Osteoblast (primary cell): ENCODE measurements around the gene KCNC2. TPM values are rescaled to one million over a fixed set of nuclear protein-coding genes. Genes with fewer than 3 reads are reported as not detected.
"Not testable (repeated sequence)": the region's sequence is repeated elsewhere in the genome, so short reads cannot be mapped to it uniquely, and the experiment has no call there.

Source experiments
- DNase-seq: peaks from one replicate; pipeline ENCODE4 v3.0.0; 2011; ENCODE audit warnings: low spot score, mixed read lengths; ENCODE audit not compliant: insufficient read length; ENCODE audit errors: missing footprints
- H2AFZ ChIP-seq: 2 replicates; pipeline ENCODE4 v1.6.0; 2011; ENCODE audit warnings: mild to moderate bottlenecking, low read length
- H3K27ac ChIP-seq: 2 replicates; pipeline ENCODE4 v1.5.1; 2011; ENCODE audit warnings: mild to moderate bottlenecking, low read depth, low read length, moderate library complexity
- H3K27me3 ChIP-seq: 2 replicates; pipeline ENCODE4 v1.6.0; 2012; ENCODE audit warnings: mild to moderate bottlenecking, control low read depth, inconsistent platforms, low read length, moderate library complexity; ENCODE audit not compliant: insufficient read depth
- H3K36me3 ChIP-seq: 2 replicates; pipeline ENCODE4 v1.5.1; 2011; ENCODE audit warnings: mild to moderate bottlenecking, low read length, control low read depth, moderate library complexity; ENCODE audit not compliant: insufficient read depth
- H3K4me1 ChIP-seq: 2 replicates; pipeline ENCODE4 v1.5.1; 2011; ENCODE audit warnings: mild to moderate bottlenecking, low read length, control low read depth, moderate library complexity; ENCODE audit not compliant: insufficient read depth
- H3K4me2 ChIP-seq: 2 replicates; pipeline ENCODE4 v1.6.0; 2011; ENCODE audit warnings: mild to moderate bottlenecking, low read length; ENCODE audit not compliant: insufficient read depth
- H3K4me3 ChIP-seq: fragments of 200-600 bp; sonication (generic); 3 replicates; pipeline ENCODE4 v1.5.1; 2012; ENCODE audit warnings: mild to moderate bottlenecking, low read length, inconsistent platforms; ENCODE audit not compliant: insufficient read depth
- H3K79me2 ChIP-seq: 2 replicates; pipeline ENCODE4 v1.6.0; 2012; ENCODE audit warnings: mild to moderate bottlenecking, low read length, control low read depth, inconsistent platforms; ENCODE audit not compliant: insufficient read depth
- H3K9me3 ChIP-seq: 2 replicates; pipeline ENCODE4 v1.5.1; 2011; ENCODE audit warnings: low read depth, low read length, control low read depth
- H4K20me1 ChIP-seq: 2 replicates; pipeline ENCODE4 v1.6.0; 2012; ENCODE audit warnings: mild to moderate bottlenecking, low read length, control low read depth; ENCODE audit not compliant: insufficient read depth
- total RNA-seq: library from RNA; depleted of rRNA; stranded (reverse); fragments of >200 nt; gene quantifications from 2 replicates; pipeline ENCODE4 v1.2.3, GENCODE V29; 2012
- TF ChIP-seq, protein P1 (sequence below): IDR thresholded peaks from 2 replicates; pipeline ENCODE4 v1.5.1; 2011; ENCODE audit warnings: mild to moderate bottlenecking, low read depth, low read length, moderate library complexity; ENCODE audit errors: extremely low read depth

The KCNC2 gene
- total RNA-seq, 1 donor: not detected

DNA sequence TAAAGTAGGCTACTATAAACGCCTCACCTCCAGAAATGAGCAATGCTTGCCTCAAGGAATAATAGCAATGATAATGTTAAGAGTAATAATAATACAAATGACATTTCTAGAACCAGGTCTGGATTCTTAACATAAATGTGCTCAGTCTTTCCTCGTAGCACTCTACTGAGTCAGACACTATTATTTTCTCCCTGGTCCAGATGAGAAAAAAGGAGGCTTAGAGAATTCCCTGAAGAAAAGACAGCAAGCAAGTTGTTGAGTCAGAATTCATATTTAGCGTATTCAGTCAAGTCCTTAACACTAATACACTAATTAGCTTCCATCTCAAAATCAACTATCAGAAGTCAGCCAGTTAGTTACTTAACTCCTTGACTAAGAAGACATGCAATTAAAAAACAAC lies 13.2 kb downstream of the KCNC2 start:
- Histone ChIP-seq H3K4me3 (no peak overlapping the region), H3K36me3 (no peaks in the 10 kb centered on the region), H3K4me1 (no peaks in the 10 kb centered on the region), H3K27me3 (no peaks in the 10 kb centered on the region), H3K27ac (no peak overlapping the region), H3K79me2 (no peaks in the 10 kb centered on the region), H4K20me1 (no peaks in the 10 kb centered on the region), H3K4me2 (no peak overlapping the region), H3K9me3 (no peaks in the 10 kb centered on the region), H2AFZ (no peak overlapping the region)
- TF ChIP-seq, protein P1, sequence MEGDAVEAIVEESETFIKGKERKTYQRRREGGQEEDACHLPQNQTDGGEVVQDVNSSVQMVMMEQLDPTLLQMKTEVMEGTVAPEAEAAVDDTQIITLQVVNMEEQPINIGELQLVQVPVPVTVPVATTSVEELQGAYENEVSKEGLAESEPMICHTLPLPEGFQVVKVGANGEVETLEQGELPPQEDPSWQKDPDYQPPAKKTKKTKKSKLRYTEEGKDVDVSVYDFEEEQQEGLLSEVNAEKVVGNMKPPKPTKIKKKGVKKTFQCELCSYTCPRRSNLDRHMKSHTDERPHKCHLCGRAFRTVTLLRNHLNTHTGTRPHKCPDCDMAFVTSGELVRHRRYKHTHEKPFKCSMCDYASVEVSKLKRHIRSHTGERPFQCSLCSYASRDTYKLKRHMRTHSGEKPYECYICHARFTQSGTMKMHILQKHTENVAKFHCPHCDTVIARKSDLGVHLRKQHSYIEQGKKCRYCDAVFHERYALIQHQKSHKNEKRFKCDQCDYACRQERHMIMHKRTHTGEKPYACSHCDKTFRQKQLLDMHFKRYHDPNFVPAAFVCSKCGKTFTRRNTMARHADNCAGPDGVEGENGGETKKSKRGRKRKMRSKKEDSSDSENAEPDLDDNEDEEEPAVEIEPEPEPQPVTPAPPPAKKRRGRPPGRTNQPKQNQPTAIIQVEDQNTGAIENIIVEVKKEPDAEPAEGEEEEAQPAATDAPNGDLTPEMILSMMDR: no peak
- no peak for DNase-seq

DNA sequence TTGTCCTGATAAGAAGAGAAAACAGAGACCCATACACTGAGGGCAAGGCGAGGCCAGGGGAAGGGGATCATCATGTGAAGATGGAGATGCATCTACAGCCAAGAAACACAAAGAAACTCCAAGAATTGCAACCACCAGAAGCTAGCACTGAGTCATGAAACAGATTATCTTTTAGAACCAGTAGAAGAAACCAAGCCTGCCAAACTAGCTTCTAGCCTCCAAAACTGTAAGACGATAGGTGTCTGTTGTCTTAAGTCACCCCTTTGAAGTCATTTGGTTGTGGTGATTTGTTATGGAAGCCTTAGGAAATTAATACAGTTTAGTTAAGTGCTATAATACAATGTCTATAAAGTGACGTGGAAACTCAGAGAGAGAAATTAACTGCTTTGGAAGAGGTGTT lies 15.4 kb downstream of the KCNC2 start:
- Histone ChIP-seq H3K4me2 (no peak overlapping the region), H3K9me3 (no peaks in the 10 kb centered on the region), H3K4me1 (no peaks in the 10 kb centered on the region), H3K27ac (no peak overlapping the region), H3K79me2 (no peaks in the 10 kb centered on the region), H3K27me3 (no peaks in the 10 kb centered on the region), H2AFZ (no peak overlapping the region), H3K36me3 (no peaks in the 10 kb centered on the region), H4K20me1 (no peaks in the 10 kb centered on the region), H3K4me3 (no peak overlapping the region)
- TF ChIP-seq, protein P1: no peak
- DNase-seq: no peak

DNA sequence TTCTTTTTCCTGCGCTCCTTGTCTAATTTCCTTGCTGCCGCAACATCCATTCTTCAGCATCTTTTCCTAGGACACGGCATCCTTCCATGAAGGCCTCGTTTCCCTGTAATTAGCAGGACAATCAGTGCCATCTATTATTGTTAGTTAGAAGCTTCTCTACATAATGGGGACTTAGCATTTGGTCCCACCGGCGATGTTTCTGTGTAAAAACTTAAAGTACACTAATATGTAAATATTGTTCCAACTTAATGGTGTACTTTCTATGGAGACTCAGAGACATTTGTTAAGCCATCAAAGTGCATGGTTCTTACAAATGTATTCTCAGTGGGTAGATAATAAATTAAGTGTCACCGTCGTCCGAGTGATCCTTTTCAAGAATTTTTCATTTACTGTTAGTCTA lies 17.4 kb downstream of the KCNC2 start:
- DNase-seq: no peak
- no peak overlapping the region for H3K4me2 ChIP-seq
- H2AFZ ChIP-seq: no peak overlapping the region
- no peaks in the 10 kb centered on the region for H3K4me1 ChIP-seq
- no peaks in the 10 kb centered on the region for H3K79me2 ChIP-seq
- H3K27ac ChIP-seq: no peak overlapping the region
- H3K4me3 ChIP-seq: no peak overlapping the region
- no peaks in the 10 kb centered on the region for H4K20me1 ChIP-seq
- TF ChIP-seq, protein P1: no peak
- no peaks in the 10 kb centered on the region for H3K27me3 ChIP-seq
- H3K36me3 ChIP-seq: no peaks in the 10 kb centered on the region
- no peaks in the 10 kb centered on the region for H3K9me3 ChIP-seq

DNA sequence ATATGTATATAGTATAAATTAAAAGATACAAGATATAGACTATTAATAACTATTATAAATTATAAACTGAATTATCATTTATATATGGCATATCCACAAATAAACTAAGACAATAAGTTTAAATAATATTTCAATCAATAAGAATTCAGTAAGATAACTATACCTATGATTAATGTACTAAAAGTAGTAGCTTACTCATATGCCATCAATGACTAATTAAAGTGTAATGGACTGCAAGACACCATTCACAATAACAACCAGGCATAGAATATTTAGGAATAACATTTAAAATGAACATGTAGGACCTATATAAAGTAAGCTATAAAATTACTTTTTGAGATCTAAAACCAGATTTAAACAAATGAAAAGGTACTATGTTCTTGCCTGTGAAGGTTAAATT lies 18.8 kb downstream of the KCNC2 start:
- H3K9me3 ChIP-seq: no peaks in the 10 kb centered on the region

DNA sequence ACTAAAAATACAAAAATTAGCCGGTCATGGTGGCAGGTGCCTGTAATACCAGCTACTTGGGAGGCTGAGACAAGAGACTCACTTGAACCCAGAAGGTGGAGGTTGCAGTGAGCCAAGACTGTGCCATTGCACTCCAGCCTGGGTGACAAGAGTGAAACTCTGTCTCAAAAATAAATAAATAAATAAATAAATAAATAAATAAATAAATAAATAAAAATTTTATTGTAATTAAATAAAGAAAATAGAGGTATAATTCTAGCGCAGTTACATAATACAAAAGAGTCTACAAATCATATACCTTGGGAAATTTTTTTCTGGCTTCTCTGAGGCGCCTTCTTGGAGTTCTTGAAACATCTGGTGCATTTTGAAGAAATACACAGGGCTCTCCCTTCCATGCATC lies 23.8 kb downstream of the KCNC2 start:
- H2AFZ ChIP-seq, DNase-seq, H4K20me1 ChIP-seq, H3K27me3 ChIP-seq, H3K4me2 ChIP-seq, H3K4me3 ChIP-seq, H3K4me1 ChIP-seq, H3K9me3 ChIP-seq, H3K36me3 ChIP-seq, H3K27ac ChIP-seq, H3K79me2 ChIP-seq: not testable (repeated sequence)

More for the DNA sequence above, 18.8 kb downstream of the KCNC2 start:
- no peaks in the 10 kb centered on the region for H3K27me3 ChIP-seq
- TF ChIP-seq, protein P1: no peak
- no peaks in the 10 kb centered on the region for H4K20me1 ChIP-seq
- no peak overlapping the region for H2AFZ ChIP-seq
- H3K4me3 ChIP-seq: no peak overlapping the region
- no peak for DNase-seq
- H3K27ac ChIP-seq: no peak overlapping the region
- H3K4me2 ChIP-seq: no peak overlapping the region
- H3K36me3 ChIP-seq: no peaks in the 10 kb centered on the region
- H3K79me2 ChIP-seq: no peaks in the 10 kb centered on the region
- no peaks in the 10 kb centered on the region for H3K4me1 ChIP-seq
